ENCODE data around the gene ZNF213.
"Not testable (repeated sequence)": the region's sequence is repeated elsewhere in the genome, so short reads cannot be mapped to it uniquely, and the experiment has no call there.

The ZNF213 gene

GRCh38 chr16:3148256-3149192 lies 13.7 kb downstream of the ZNF213 start:
- no peak for DNase-seq

GRCh38 chr16:3149193-3149530 lies 14.3 kb downstream of the ZNF213 start:
- no peak for DNase-seq

- peak; percentile 76 for DNase-seq
Observed at GRCh38 chr16:3149630-3150345, 15.0 kb downstream of the ZNF213 start.

- peak; percentile 97 for DNase-seq
Observed at GRCh38 chr16:3150346-3151218, 15.8 kb downstream of the ZNF213 start.

GRCh38 chr16:3152027-3152276 lies 17.1 kb downstream of the ZNF213 start:
- no peak for DNase-seq

GRCh38 chr16:3152277-3152990 lies 17.6 kb downstream of the ZNF213 start:
- peak; percentile 96 for DNase-seq

- no peak for DNase-seq
Observed at GRCh38 chr16:3152991-3153368, 18.2 kb downstream of the ZNF213 start.

DNA sequence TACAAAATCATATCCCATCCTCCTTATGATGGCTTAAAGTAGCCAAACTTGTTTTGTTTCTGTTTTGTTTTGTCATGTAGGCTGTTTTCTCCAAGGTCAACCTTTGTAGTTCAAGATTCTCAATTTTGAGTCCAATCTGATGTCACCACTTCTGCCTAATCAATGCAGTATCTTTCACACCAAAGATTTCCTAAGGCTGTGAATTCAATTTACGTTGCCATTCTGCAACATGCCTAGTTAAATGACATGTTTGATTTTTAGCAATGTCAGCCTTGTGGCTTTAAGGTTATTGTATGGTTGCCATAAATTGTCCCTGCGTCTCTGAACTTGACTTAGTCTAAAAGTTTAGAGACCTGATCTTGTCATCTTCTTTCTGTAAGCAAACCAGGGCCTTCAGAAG lies 20.4 kb downstream of the ZNF213 start:
- DNase-seq = no peak

DNA sequence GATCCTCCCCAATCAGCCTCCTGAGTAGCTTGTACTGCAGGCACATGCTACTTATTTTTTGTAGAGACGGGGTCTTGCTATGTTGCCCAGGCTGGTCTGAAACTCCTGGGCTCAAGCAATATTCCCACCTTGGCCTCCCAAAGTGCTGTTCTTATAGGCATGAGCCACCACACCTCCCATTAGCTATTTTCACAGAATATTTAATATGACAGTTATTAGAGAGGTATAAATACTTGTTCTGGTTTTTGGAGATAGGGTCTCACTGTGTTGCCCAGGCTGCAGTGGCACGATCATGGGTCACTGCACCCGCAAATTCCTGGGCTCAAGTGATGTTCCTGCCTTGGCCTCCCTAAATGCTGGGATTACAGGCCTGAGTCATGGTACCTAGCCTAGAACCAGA lies 21.1 kb downstream of the ZNF213 start:
- DNase-seq = no peak

GRCh38 chr16:3157229-3158025 lies 22.6 kb downstream of the ZNF213 start:
- peak; percentile 98 for DNase-seq

GRCh38 chr16:3158026-3158509 lies 23.2 kb downstream of the ZNF213 start:
- DNase-seq = no peak

DNA sequence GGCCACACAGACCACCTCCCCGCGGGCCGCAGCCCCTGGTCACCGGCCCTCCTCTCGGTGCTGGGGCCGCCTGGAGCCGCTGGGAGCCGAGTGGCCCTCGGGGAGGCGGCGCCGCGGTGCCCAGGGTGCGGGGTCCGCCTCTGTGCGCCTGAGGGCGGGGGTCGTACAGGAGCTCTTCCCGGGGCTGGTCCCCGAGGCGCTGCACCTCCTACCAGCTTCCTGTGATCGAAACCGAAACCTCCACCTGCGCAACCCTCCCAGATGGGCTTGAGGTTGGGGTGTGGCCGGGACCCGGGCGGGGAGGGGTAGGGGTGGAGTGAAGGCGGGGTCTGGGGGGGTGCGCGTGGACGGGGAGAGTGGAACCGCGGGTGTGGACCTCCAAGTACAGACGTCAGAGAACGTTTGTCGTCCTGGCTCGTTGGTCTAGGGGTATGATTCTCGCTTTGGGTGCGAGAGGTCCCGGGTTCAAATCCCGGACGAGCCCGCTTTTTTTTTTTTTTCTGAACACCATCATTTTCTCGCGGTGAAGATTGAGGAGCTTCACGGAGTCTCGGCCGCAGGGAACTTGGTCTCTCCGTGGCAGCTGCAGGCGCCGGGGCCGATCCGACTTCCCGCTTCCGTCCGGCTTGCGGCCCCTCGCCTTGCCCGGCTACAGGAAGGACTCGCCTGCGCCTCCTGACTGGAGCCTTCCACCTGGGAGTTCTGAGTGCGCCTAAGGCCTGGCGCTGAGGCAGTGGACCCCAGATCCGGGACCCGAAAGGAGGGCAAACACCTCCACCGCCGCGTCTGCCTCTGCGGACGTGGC lies 23.9 kb downstream of the ZNF213 start:
- peak; percentile 89 for DNase-seq

GRCh38 chr16:3161235-3162018 lies 26.6 kb downstream of the ZNF213 start:
- no peak for DNase-seq

DNA sequence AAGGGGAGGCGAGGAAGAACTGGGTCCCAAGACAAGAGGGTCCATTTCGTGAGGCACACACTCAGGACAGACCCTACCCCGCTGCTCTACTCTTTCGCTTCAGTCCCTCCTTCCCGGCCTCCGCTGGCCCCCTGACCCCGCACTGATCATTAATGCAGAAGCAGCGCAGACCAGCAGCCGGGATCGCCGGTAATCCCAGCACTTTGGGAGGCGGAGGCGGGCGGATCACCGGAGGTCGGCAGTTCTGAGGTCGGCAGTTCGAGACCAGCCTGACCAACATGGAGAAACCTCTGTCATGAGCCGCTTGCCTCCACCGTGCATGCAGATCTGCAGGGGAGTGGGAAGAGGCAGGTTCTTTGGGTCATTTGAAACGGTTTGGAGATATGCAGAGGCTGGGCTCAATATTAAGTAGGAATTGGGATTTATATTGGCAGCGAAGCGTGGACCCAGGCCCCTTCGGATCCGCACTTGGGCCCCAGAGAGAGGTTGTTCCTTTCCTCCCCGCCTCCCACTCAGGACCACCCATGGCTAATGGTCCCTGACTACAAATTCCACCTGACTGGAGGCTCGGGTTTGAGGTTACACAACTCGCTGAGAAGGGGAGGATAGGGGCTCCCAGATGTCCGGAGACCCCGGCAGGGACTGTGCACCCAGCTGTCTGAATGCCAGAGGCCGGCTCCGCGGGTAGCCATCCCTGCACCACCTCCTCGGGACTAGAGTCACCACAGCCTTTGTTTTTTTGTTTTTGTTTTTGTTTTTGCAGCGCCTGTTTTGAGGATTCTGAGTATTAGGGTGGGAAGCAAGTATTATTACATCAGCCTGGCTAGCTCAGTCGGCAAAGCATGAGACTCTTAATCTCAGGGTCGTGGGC lies 29.5 kb downstream of the ZNF213 start:
- no peak for DNase-seq

- no peak for DNase-seq
Observed at GRCh38 chr16:3165111-3165822, 30.4 kb downstream of the ZNF213 start.

GRCh38 chr16:3166505-3166886 lies 31.7 kb downstream of the ZNF213 start:
- DNase-seq = no peak

- DNase-seq = not testable (repeated sequence)
Observed at GRCh38 chr16:3168729-3169128, 33.9 kb downstream of the ZNF213 start.

Data from fibroblast of skin of scalp (primary cell).